Astrocyte (in vitro differentiated cells and primary cell): ENCODE data around the gene CYB561D1.

Source experiments
- CTCF ChIP-seq: IDR thresholded peaks from 2 replicates; pipeline ENCODE4 v1.5.1; 2011; ENCODE audit warnings: low read depth, mild to moderate bottlenecking, inconsistent platforms, low read length, moderate library complexity; ENCODE audit not compliant: insufficient read depth
- EZH2 ChIP-seq: IDR thresholded peaks from 2 replicates; pipeline ENCODE4 v1.6.1; 2012; ENCODE audit warnings: mild to moderate bottlenecking, low read length, inconsistent platforms; ENCODE audit not compliant: insufficient read depth

GRCh38 chr1:109481646-109482045 lies 12.2 kb upstream of the CYB561D1 start:
- TF ChIP-seq CTCF = no peak
- TF ChIP-seq EZH2 = no peak
